ENCODE results near the gene MYH14.

DNA sequence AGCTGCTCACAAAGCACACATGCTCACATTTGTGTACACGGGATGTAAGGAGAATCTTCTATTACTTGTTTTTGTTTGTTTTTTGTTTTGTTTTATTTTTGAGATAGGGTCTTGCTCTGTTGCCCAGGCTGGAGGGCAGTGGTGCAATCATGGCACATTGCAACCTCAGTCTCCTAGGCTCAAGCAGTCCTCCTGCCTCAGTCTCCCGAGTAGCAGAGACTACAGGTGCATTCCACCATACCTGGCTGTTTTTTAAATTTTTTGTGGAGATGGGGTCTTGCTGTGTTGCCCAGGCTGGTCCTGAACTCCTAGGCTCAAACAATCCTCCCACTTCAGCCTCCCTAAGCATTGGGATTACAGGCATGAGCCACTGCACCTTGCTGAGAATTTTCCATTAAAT lies 83.9 kb downstream of the MYH14 start:
- TF ChIP-seq POLR2A (IDR thresholded peaks at IDR 0.05): no peak
- TF ChIP-seq, protein P1, sequence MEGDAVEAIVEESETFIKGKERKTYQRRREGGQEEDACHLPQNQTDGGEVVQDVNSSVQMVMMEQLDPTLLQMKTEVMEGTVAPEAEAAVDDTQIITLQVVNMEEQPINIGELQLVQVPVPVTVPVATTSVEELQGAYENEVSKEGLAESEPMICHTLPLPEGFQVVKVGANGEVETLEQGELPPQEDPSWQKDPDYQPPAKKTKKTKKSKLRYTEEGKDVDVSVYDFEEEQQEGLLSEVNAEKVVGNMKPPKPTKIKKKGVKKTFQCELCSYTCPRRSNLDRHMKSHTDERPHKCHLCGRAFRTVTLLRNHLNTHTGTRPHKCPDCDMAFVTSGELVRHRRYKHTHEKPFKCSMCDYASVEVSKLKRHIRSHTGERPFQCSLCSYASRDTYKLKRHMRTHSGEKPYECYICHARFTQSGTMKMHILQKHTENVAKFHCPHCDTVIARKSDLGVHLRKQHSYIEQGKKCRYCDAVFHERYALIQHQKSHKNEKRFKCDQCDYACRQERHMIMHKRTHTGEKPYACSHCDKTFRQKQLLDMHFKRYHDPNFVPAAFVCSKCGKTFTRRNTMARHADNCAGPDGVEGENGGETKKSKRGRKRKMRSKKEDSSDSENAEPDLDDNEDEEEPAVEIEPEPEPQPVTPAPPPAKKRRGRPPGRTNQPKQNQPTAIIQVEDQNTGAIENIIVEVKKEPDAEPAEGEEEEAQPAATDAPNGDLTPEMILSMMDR (IDR thresholded peaks at IDR 0.05): no peak
- no peak for TF ChIP-seq POLR2AphosphoS5 (IDR thresholded peaks at IDR 0.05)

Measured in breast epithelium (tissue), 3 donors.